ENCODE measurements around the gene MDM2.
A peak's percentile ranks its signal among the peaks of the same experiment; 100 is the strongest.
"Not testable (repeated sequence)": the region's sequence is repeated elsewhere in the genome, so short reads cannot be mapped to it uniquely, and the experiment has no call there.

MDM2 gene

GRCh38 chr12:68831751-68832503 is 23.9 kb downstream of the MDM2 start:
- DNase-seq, result no peak

DNA sequence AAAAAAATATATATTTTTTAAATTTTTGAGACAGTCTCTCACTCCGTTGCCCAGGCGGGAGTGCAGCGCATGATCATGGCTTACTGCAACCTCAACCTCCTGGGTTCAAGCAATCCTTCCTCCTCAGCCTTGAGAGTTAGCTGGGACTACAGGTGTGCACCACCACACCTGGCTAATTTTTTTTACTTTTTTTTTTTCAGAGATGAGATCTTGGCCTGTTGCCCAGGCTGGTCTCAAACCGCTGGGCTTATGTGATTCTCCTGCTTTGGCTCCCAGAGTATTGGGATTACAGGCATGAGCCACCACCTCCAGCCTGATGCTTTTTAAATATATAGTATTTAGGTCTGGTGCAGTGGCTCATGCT is 24.5 kb downstream of the MDM2 start:
- DNase-seq, result peak in 1 of 3 experiments; percentile 27

DNA sequence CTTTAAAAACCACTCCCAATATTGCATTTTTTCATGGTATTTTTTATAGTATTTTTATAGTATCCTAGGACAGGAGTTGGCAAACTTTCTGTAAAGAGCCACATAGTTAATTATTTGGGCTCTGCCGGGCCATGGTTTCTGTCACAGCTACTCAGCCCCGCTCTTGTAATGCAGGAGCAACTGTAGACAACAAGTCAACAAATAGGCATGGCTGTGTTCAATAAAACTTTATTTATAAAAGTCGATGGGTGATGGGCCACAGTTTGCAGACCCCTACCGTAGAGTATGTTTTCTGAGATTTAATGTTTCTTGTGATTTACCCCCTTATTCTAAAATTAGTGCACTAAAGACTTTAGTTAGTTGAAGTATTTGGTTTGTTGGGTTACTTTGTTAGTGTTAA is 25.5 kb downstream of the MDM2 start:
- DNase-seq, result no peak

DNA sequence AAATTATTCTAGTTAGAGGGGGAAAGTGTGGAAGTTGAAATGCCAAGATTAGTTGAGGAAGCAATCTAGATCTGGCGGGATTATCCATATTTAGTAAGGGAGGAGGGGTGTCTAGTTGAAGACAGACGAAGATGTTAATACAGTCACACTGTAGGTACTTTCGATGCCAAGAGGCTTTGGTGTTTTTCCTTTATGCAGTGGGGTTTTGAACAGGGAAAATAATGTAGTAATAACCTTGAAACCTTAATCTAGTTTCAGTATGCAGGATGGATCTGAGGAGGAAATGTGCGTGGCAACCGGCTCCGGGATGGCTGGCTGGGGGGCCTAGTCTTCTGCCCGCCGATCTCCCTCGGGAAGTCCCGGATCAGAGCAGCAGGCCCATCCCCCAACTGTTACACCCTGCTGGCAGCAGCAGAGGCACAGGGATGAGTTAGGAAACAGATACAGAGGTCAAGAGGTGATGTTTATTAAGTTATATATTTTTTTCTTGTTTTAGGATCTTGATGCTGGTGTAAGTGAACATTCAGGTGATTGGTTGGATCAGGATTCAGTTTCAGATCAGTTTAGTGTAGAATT is 27.4 kb downstream of the MDM2 start:
- no peak for DNase-seq

- DNase-seq, result no peak
Observed at GRCh38 chr12:68837215-68837614, 29.2 kb downstream of the MDM2 start.

- no peak for DNase-seq
Observed at GRCh38 chr12:68838046-68838886, 30.3 kb downstream of the MDM2 start.

GRCh38 chr12:68839183-68840147 is 31.5 kb downstream of the MDM2 start:
- no peak for DNase-seq

DNA sequence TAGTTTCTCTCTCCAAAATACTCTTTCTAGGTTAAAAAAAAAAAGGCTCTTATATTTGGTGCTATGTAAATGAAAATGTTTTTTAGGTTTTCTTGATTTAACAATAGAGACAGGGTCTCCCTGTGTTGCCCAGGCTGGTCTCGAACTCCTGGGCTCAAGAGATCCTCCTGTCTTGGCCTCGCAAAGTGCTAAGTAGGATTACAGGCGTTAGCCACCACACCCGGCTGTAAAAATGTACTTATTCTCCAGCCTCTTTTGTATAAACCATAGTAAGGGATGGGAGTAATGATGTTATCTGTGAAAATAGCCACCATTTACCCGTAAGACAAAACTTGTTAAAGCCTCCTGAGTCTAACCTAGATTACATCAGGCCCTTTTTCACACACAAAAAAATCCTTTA is 33.2 kb downstream of the MDM2 start:
- not testable (repeated sequence) for DNase-seq

DNA sequence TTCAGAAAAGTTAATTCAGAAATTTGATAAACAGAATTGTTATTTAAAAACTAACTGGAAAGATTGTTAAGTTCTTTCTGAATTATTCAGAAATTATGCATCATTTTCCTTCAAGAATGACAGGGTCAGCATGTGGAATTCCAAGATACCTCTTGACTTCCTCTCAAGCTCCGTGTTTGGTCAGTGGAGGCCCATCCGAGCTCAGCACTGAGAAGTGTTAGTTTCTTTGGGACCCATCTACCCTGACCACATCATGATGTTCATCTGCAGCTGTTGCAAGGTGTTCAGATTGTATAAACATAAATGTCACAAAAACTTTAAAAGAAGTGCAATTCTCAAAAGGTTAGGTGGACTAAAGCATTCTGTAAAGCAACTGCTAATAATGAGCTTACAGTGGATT is 33.7 kb downstream of the MDM2 start:
- DNase-seq, result no peak

DNA sequence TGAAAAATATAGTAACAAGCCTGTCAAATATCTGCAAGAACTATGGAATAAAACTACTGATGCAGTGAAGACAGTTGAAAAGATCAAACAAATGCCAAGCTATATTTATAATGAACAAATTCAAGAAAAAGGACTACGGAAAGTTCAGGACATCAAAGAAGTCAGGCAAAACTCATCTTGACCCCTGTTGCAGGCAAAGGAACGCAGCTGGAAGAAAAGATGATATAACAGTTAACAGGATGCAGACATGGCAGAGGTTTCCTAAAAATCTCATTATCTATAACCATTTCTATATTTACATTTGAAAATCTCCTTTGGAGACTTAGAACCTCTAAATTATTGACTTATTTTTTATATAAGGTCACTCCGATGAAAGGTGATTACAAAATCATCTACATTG is 34.1 kb downstream of the MDM2 start:
- no peak for DNase-seq

- DNase-seq, result no peak
Observed at GRCh38 chr12:68842784-68843567, 35.0 kb downstream of the MDM2 start.

- DNase-seq, result no peak
Observed at GRCh38 chr12:68844318-68844745, 36.4 kb downstream of the MDM2 start.

DNA sequence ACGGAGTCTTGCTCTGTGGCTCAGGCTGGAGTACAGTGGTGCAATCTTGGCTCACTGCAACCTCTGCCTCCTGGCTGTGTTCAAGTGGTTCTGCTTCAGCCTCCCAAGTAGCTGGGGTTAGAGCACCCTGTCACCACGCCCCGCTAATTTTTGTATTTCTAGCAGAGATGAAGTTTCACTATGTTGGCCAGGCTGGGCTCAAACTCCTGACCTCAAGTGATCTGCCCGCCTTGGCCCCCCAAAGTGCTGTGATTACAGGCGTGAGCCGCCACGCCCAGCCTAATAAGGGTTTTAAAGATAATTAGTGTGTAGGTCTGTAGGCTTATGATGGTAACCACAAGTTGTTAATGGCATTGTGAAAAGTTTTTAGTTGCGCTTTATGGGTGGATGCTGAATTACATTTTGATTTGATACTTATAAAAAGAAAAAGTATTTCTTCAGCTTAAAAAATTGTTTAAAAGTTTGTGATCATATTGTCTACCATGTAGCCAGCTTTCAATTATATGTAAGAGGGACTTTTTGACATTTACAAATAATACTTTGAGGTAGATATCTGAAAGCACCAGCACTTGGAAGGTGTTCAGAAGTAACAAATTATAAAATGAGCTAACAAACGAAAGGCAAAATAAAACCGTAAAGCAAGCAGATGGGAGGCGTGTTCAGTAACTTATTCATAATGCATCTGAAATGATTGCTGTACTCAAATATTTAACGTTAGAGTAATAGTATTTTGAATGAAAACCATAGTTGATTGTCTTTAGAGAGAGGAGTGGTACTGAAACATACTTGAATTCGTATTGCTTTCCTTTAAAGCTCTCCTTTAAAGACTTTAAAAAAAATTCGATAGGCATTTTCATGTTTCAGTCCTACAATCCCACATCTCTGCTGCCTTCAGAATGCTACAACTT is 37.1 kb downstream of the MDM2 start:
- peak in 2 of 3 experiments; percentile 11 to 30 for DNase-seq

- no peak for DNase-seq
Observed at GRCh38 chr12:68846811-68847210, 38.8 kb downstream of the MDM2 start.

- DNase-seq, result no peak
Observed at GRCh38 chr12:68850390-68850789, 42.4 kb downstream of the MDM2 start.

- no peak for DNase-seq
Observed at GRCh38 chr12:68851592-68852306, 43.8 kb downstream of the MDM2 start.

- DNase-seq, result no peak
Observed at GRCh38 chr12:68853396-68854077, 45.6 kb downstream of the MDM2 start.

DNA sequence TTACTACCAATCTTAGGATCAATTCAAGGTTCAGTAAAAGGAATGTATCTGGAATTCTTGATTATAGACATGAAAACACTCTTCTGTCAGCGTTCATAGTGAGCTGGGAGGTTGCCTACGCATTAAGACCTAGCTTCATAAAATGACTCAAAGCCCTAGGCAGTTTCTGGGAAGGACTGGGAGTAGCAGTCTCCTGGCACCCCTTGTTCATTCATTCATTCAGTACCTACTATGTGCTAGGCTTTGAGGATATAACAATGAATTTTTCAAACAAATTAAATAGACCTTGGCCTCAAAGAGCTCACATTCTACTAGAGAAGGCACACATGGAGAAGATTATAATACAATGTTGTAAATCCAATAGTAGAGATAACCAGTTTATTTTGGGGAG is 46.1 kb downstream of the MDM2 start:
- no peak for DNase-seq

DNA sequence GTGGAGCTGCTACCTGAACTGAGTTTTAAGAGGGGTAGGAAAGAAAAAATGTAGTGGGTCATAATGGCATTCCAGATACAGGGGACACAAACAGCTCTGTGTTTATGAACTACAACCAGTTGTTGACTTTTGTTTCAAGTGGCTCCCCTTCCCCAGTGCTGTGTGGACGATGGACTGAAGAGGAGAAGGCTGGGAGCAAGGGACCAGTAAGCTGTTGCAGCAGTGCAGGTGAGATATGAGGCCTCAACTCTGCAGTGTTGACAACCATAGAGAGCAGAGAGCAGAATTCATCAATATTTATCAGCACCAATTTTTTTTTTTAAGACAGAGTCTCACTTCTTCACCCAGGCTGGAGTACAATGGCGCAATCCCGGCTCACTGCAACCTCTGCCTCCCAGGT is 46.6 kb downstream of the MDM2 start:
- no peak for DNase-seq
